MCF 10A (cell line): Measurements from ENCODE around the gene ARHGAP19. TPM values are rescaled to one million over a fixed set of nuclear protein-coding genes. Genes with fewer than 3 reads are reported as not detected.

Experiments used
- BruUV-seq: library from RNA; stranded (reverse); fragments of 400-500 nt; replicated peaks from 2 replicates; lab custom pipeline; 2021; lab: Mats Ljungman, UMichigan
- CTCF ChIA-PET: fragments of 300-600 bp; sonication (Branson Sonifier 250); formaldehyde crosslinking; extraction: SDS; loops from one replicate; lab custom pipeline; 2021; ENCODE audit warnings: antibody characterized with exemption, inconsistent platforms; lab: Yijun Ruan, JAX
- POLR2A ChIA-PET: fragments of 300-600, 350-650 bp; sonication (Branson Sonifier 250); formaldehyde crosslinking; extraction: SDS; loops from one replicate; lab custom pipeline; 2020; ENCODE audit warnings: antibody characterized with exemption, inconsistent platforms; lab: Yijun Ruan, JAX
- DNase-seq: peaks from one replicate; pipeline ENCODE4 v3.0.0-alpha.2; 2018; ENCODE audit not compliant: unreplicated experiment
- H3K27ac Mint-ChIP-seq: one replicate; pipeline ENCODE4 v1.8.0; 2022; ENCODE audit warnings: mild to moderate bottlenecking, low read depth, mixed read lengths; ENCODE audit not compliant: unreplicated experiment
- H3K27me3 Mint-ChIP-seq: one replicate; pipeline ENCODE4 v1.8.0; 2022; ENCODE audit warnings: mixed read lengths; ENCODE audit not compliant: insufficient read depth, unreplicated experiment
- H3K36me3 Mint-ChIP-seq: one replicate; pipeline ENCODE4 v1.8.0; 2022; ENCODE audit warnings: mild to moderate bottlenecking, moderate library complexity, mixed read lengths; ENCODE audit not compliant: insufficient read depth, unreplicated experiment
- H3K4me1 Mint-ChIP-seq: one replicate; pipeline ENCODE4 v1.8.0; 2022; ENCODE audit warnings: mixed read lengths; ENCODE audit not compliant: insufficient read depth, unreplicated experiment
- H3K4me3 Mint-ChIP-seq: one replicate; pipeline ENCODE4 v1.8.0; 2022; ENCODE audit warnings: mild to moderate bottlenecking, moderate library complexity, mixed read lengths; ENCODE audit not compliant: unreplicated experiment
- H3K9me3 Mint-ChIP-seq: one replicate; pipeline ENCODE4 v1.8.0; 2022; ENCODE audit warnings: mixed read lengths; ENCODE audit not compliant: unreplicated experiment
- CTCF ChIP-seq: fragments of 200-600 bp; IDR thresholded peaks from one replicate; pipeline ENCODE4 v1.8.0; 2022; ENCODE audit warnings: antibody characterized with exemption, mild to moderate bottlenecking; ENCODE audit not compliant: unreplicated experiment
- intact Hi-C: fragments of 100-400 bp; cut with micrococcal nuclease; formaldehyde crosslinking; loops from 2 replicates; pipeline ENCODE4 v1.14.1; 2022
- total RNA-seq: library from RNA; stranded (reverse); gene quantifications from 2 replicates; pipeline ENCODE4 v1.2.3, GENCODE V29; 2022

ARHGAP19 gene
- total RNA-seq, 1 experiment from 2014 or later = 11.7 TPM

- no peak for DNase-seq
- Mint-ChIP-seq H3K27ac (no peak overlapping the region), H3K9me3 (no peaks in the 10 kb centered on the region), H3K36me3 (no peaks in the 10 kb centered on the region), H3K27me3 (peaks cover 29% of the 10 kb centered on the region), H3K4me1 (no peaks in the 10 kb centered on the region), H3K4me3 (no peak overlapping the region)
- intact Hi-C loops = no loop called here
- ChIA-PET CTCF (interaction anchor here (0.7 to 1.0 kb wide), 3 partner anchors 107 to 152 kb away, joined by 3 to 7 read pairs (median 5); no protein-coding TSS in a partner anchor), POLR2A (no interaction called here)
- BruUV-seq = no TSS peak
- TF ChIP-seq CTCF = no peak
Measured at GRCh38 chr10:97180363-97180755, 112.1 kb downstream of the ARHGAP19 start.

- POLR2A ChIA-PET = interaction anchor here (1.0 kb wide), 1 partner anchor 13 kb away, joined by 3 read pairs; no protein-coding TSS in a partner anchor
- no peaks in the 10 kb centered on the region for H3K4me1 Mint-ChIP-seq
- DNase-seq = no peak
- no peak overlapping the region for H3K27ac Mint-ChIP-seq
- H3K9me3 Mint-ChIP-seq = no peaks in the 10 kb centered on the region
- H3K27me3 Mint-ChIP-seq = peaks cover 24% of the 10 kb centered on the region
- BruUV-seq = no TSS peak
- CTCF ChIA-PET = interaction anchor here (0.5 to 1.0 kb wide), 3 partner anchors 107 to 810 kb away, joined by 4 to 7 read pairs (median 5); no protein-coding TSS in a partner anchor
- TF ChIP-seq CTCF = no peak
- no peak overlapping the region for H3K4me3 Mint-ChIP-seq
- no peaks in the 10 kb centered on the region for H3K36me3 Mint-ChIP-seq
- intact Hi-C loops = no loop called here
Measured at GRCh38 chr10:97179731-97180362, 112.6 kb downstream of the ARHGAP19 start.

GRCh38 chr10:97179311-97179710, 113.1 kb downstream of the ARHGAP19 start:
- H3K27ac Mint-ChIP-seq = no peak overlapping the region
- intact Hi-C loops = no loop called here
- BruUV-seq = no TSS peak
- TF ChIP-seq CTCF = no peak
- ChIA-PET POLR2A (interaction anchor here (1.0 kb wide), 1 partner anchor 13 kb away, joined by 3 read pairs; no protein-coding TSS in a partner anchor), CTCF (interaction anchor here (0.5 kb wide), 1 partner anchor 809 kb away, joined by 4 read pairs; no protein-coding TSS in a partner anchor)
- DNase-seq = no peak
- H3K27me3 Mint-ChIP-seq = peaks cover 19% of the 10 kb centered on the region
- H3K4me3 Mint-ChIP-seq = no peak overlapping the region
- no peaks in the 10 kb centered on the region for H3K4me1 Mint-ChIP-seq
- no peaks in the 10 kb centered on the region for H3K9me3 Mint-ChIP-seq
- no peaks in the 10 kb centered on the region for H3K36me3 Mint-ChIP-seq

GRCh38 chr10:97178074-97178473, 114.4 kb downstream of the ARHGAP19 start:
- TF ChIP-seq CTCF = no peak
- no peak for DNase-seq
- Mint-ChIP-seq H3K27ac (no peak overlapping the region), H3K4me3 (no peak overlapping the region), H3K27me3 (peaks cover 6% of the 10 kb centered on the region), H3K9me3 (no peaks in the 10 kb centered on the region), H3K36me3 (no peaks in the 10 kb centered on the region), H3K4me1 (no peaks in the 10 kb centered on the region)
- intact Hi-C loops = no loop called here
- CTCF ChIA-PET = interaction anchor here (0.6 to 3.2 kb wide), 4 partner anchors 18 to 55 kb away, joined by 3 to 14 read pairs (median 3); no protein-coding TSS in a partner anchor
- POLR2A ChIA-PET = interaction anchor here (0.7 kb wide), 1 partner anchor 12 kb away, joined by 4 read pairs; no protein-coding TSS in a partner anchor
- no TSS peak for BruUV-seq
